ENCODE measurements around the gene PRICKLE2.

GRCh38 chr3:64216274-64217147 lies 8.8 kb downstream of the PRICKLE2 start:
- no peak for TF ChIP-seq CTCF (IDR thresholded peaks at IDR 0.05; ENCODE audit: insufficient read depth, low read depth, low read length)
- no peak for TF ChIP-seq EZH2 (IDR thresholded peaks at IDR 0.05; ENCODE audit: insufficient read depth, low read length)
